HEK293 (cell line): Measurements from ENCODE around the gene TSPAN13.

Experiments used
- GLI2 ChIP-seq: fragments of 450-650 bp; formaldehyde crosslinking; IDR thresholded peaks from 2 replicates; pipeline ENCODE4; 2017; ENCODE audit warnings: missing biosample characterization, missing genetic modification characterization, low read depth, borderline replicate concordance
- TF ChIP-seq, protein P1 (sequence below): fragments of 450-650 bp; formaldehyde crosslinking; optimal IDR thresholded peaks from 2 replicates; pipeline ENCODE3; 2016; ENCODE audit warnings: missing biosample characterization, mild to moderate bottlenecking, missing genetic modification characterization

DNA sequence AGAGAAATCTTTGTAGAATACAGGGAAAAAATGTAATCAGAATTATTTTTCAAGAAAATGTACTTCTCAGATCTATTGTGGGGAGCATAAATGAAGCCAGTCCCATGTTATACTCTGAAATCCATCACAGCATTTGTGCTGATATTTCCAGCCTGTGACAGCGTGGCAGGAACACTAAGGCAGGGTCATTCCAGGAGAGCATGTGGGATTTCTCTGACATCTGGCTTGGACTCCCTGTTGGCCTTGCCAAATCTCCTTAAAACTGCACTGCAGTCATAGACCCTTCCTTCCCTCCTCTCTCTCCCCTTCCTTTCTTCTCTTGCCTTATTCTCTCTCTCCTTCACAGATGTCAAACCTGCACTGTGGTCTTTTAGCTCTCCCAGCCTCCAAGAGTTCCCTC, 6.5 kb upstream of the TSPAN13 start:
- TF ChIP-seq, protein P1, sequence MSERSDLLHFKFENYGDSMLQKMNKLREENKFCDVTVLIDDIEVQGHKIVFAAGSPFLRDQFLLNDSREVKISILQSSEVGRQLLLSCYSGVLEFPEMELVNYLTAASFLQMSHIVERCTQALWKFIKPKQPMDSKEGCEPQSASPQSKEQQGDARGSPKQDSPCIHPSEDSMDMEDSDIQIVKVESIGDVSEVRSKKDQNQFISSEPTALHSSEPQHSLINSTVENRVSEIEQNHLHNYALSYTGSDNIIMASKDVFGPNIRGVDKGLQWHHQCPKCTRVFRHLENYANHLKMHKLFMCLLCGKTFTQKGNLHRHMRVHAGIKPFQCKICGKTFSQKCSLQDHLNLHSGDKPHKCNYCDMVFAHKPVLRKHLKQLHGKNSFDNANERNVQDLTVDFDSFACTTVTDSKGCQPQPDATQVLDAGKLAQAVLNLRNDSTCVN: no peak
- TF ChIP-seq GLI2 (tag by site-specific recombination): no peak
